ENCODE measurements around the gene C9orf43. TPM values are rescaled to one million over a fixed set of nuclear protein-coding genes. Genes with fewer than 3 reads are reported as not detected.

The C9orf43 gene
- total and polyA plus RNA-seq, 3 experiments from 2014 or later: 0.83 to 0.90 (median 0.84) TPM

- H3K4me1 ChIP-seq (ENCODE audit: insufficient read depth, low read length): no peaks in the 10 kb centered on the region
- ChIA-PET POLR2A (no interaction called here), CTCF (no interaction called here)
- no peaks in the 10 kb centered on the region for H3K27me3 Mint-ChIP-seq
- H3K27me3 ChIP-seq (ENCODE audit: insufficient read depth, low read length, poor library complexity, severe bottlenecking): no peaks in the 10 kb centered on the region
- H3K9me3 Mint-ChIP-seq: no peaks in the 10 kb centered on the region
- no peak overlapping the region for H3K4me3 ChIP-seq (ENCODE audit: low read length)
- H3K9me3 ChIP-seq (ENCODE audit: low read length): no peaks in the 10 kb centered on the region
- no peak overlapping the region for H3K27ac Mint-ChIP-seq
- H3K4me1 Mint-ChIP-seq: no peaks in the 10 kb centered on the region
- peaks cover 8 to 62% (median 12%) of the 10 kb centered on the region in 3 donors for H3K36me3 Mint-ChIP-seq
- H3K27ac ChIP-seq (ENCODE audit: low read depth, low read length): no peak overlapping the region
- H3K36me3 ChIP-seq (ENCODE audit: insufficient read depth, low read length): peaks cover 12% of the 10 kb centered on the region
- DNase-seq: no peak
- no peak overlapping the region for H3K4me3 Mint-ChIP-seq
Measured at GRCh38 chr9:113387560-113388230, 22.9 kb upstream of the C9orf43 start.

GRCh38 chr9:113388833-113389232, 21.7 kb upstream of the C9orf43 start:
- Mint-ChIP-seq H3K9me3 (no peaks in the 10 kb centered on the region), H3K4me3 (no peak overlapping the region), H3K4me1 (no peaks in the 10 kb centered on the region), H3K36me3 (peaks cover 8 to 68% (median 15%) of the 10 kb centered on the region in 3 donors), H3K27ac (no peak overlapping the region), H3K27me3 (no peaks in the 10 kb centered on the region)
- Histone ChIP-seq H3K4me3 (ENCODE audit: low read length) (no peak overlapping the region), H3K36me3 (ENCODE audit: insufficient read depth, low read length) (peaks cover 12% of the 10 kb centered on the region), H3K9me3 (ENCODE audit: low read length) (no peaks in the 10 kb centered on the region), H3K27ac (ENCODE audit: low read depth, low read length) (no peak overlapping the region), H3K4me1 (ENCODE audit: insufficient read depth, low read length) (no peaks in the 10 kb centered on the region), H3K27me3 (ENCODE audit: insufficient read depth, low read length, poor library complexity, severe bottlenecking) (no peaks in the 10 kb centered on the region)
- POLR2A ChIA-PET: no interaction called here
- CTCF ChIA-PET: no interaction called here
- DNase-seq: no peak

- Mint-ChIP-seq H3K27ac (no peak overlapping the region), H3K27me3 (no peaks in the 10 kb centered on the region), H3K36me3 (peaks cover 8 to 68% (median 15%) of the 10 kb centered on the region in 3 donors), H3K4me1 (no peaks in the 10 kb centered on the region), H3K9me3 (no peaks in the 10 kb centered on the region), H3K4me3 (no peak overlapping the region)
- H3K36me3 ChIP-seq (ENCODE audit: insufficient read depth, low read length): peaks cover 12% of the 10 kb centered on the region
- POLR2A ChIA-PET: no interaction called here
- H3K4me1 ChIP-seq (ENCODE audit: insufficient read depth, low read length): no peaks in the 10 kb centered on the region
- no peaks in the 10 kb centered on the region for H3K27me3 ChIP-seq (ENCODE audit: insufficient read depth, low read length, poor library complexity, severe bottlenecking)
- no peak for DNase-seq
- no peak overlapping the region for H3K27ac ChIP-seq (ENCODE audit: low read depth, low read length)
- CTCF ChIA-PET: no interaction called here
- no peaks in the 10 kb centered on the region for H3K9me3 ChIP-seq (ENCODE audit: low read length)
- H3K4me3 ChIP-seq (ENCODE audit: low read length): no peak overlapping the region
Measured at GRCh38 chr9:113389451-113389850, 21.1 kb upstream of the C9orf43 start.

- Mint-ChIP-seq H3K27me3 (no peaks in the 10 kb centered on the region), H3K9me3 (no peaks in the 10 kb centered on the region), H3K27ac (no peak overlapping the region), H3K4me1 (peaks cover 0 to 2% (median 0%) of the 10 kb centered on the region in 3 donors), H3K4me3 (no peak overlapping the region), H3K36me3 (peaks cover 8 to 75% (median 18%) of the 10 kb centered on the region in 3 donors)
- Histone ChIP-seq H3K9me3 (ENCODE audit: low read length) (no peaks in the 10 kb centered on the region), H3K4me1 (ENCODE audit: insufficient read depth, low read length) (no peaks in the 10 kb centered on the region), H3K27me3 (ENCODE audit: insufficient read depth, low read length, poor library complexity, severe bottlenecking) (no peaks in the 10 kb centered on the region), H3K27ac (ENCODE audit: low read depth, low read length) (no peak overlapping the region), H3K36me3 (ENCODE audit: insufficient read depth, low read length) (peaks cover 12% of the 10 kb centered on the region), H3K4me3 (ENCODE audit: low read length) (no peak overlapping the region)
- DNase-seq: no peak
- POLR2A ChIA-PET: no interaction called here
- CTCF ChIA-PET: interaction anchor here (1.0 to 2.1 kb wide), 2 partner anchors 9 to 11 kb away, joined by 4 to 9 read pairs; partner anchors contain the start of gene ALAD
Measured at GRCh38 chr9:113390192-113390960, 20.2 kb upstream of the C9orf43 start.

- ChIA-PET CTCF (interaction anchor here (2.1 kb wide), 1 partner anchor 9 kb away, joined by 9 read pairs; the partner anchor contains the start of gene ALAD), POLR2A (no interaction called here)
- peak overlapping the region in 1 of 8 donors; percentile 51 for H3K27ac Mint-ChIP-seq
- H3K9me3 Mint-ChIP-seq: no peaks in the 10 kb centered on the region
- DNase-seq: no peak
- Histone ChIP-seq H3K27me3 (ENCODE audit: insufficient read depth, low read length, poor library complexity, severe bottlenecking) (no peaks in the 10 kb centered on the region), H3K4me3 (ENCODE audit: low read length) (no peak overlapping the region), H3K9me3 (ENCODE audit: low read length) (no peaks in the 10 kb centered on the region), H3K36me3 (ENCODE audit: insufficient read depth, low read length) (peaks cover 12% of the 10 kb centered on the region), H3K4me1 (ENCODE audit: insufficient read depth, low read length) (no peaks in the 10 kb centered on the region), H3K27ac (ENCODE audit: low read depth, low read length) (no peak overlapping the region)
- H3K36me3 Mint-ChIP-seq: peaks cover 8 to 74% (median 18%) of the 10 kb centered on the region in 3 donors
- H3K4me1 Mint-ChIP-seq: peaks cover 0 to 4% (median 4%) of the 10 kb centered on the region in 3 donors
- H3K4me3 Mint-ChIP-seq: no peak overlapping the region
- H3K27me3 Mint-ChIP-seq: peaks cover 0 to 2% of the 10 kb centered on the region in 2 donors
Measured at GRCh38 chr9:113391917-113392316, 18.6 kb upstream of the C9orf43 start.

- CTCF ChIA-PET: no interaction called here
- Mint-ChIP-seq H3K27me3 (peaks cover 0 to 2% of the 10 kb centered on the region in 2 donors), H3K36me3 (peaks cover 8 to 60% (median 9%) of the 10 kb centered on the region in 3 donors), H3K27ac (peak overlapping the region in 1 of 8 donors; percentile 77), H3K4me1 (peaks cover 1 to 7% (median 4%) of the 10 kb centered on the region in 3 donors), H3K9me3 (no peaks in the 10 kb centered on the region), H3K4me3 (no peak overlapping the region)
- DNase-seq: no peak
- H3K4me3 ChIP-seq (ENCODE audit: low read length): no peak overlapping the region
- POLR2A ChIA-PET: no interaction called here
- H3K36me3 ChIP-seq (ENCODE audit: insufficient read depth, low read length): peaks cover 12% of the 10 kb centered on the region
- no peak overlapping the region for H3K27ac ChIP-seq (ENCODE audit: low read depth, low read length)
- H3K27me3 ChIP-seq (ENCODE audit: insufficient read depth, low read length, poor library complexity, severe bottlenecking): no peaks in the 10 kb centered on the region
- no peaks in the 10 kb centered on the region for H3K4me1 ChIP-seq (ENCODE audit: insufficient read depth, low read length)
- no peaks in the 10 kb centered on the region for H3K9me3 ChIP-seq (ENCODE audit: low read length)
Measured at GRCh38 chr9:113393281-113393680, 17.3 kb upstream of the C9orf43 start.

GRCh38 chr9:113395000-113395861, 15.3 kb upstream of the C9orf43 start:
- Mint-ChIP-seq H3K4me3 (peak overlapping the region in 1 of 7 donors; percentile 33), H3K36me3 (peaks cover 4 to 42% (median 6%) of the 10 kb centered on the region in 3 donors), H3K27ac (peak overlapping the region in 4 of 8 donors; percentile 19 to 53 (median 48)), H3K9me3 (no peaks in the 10 kb centered on the region), H3K27me3 (peaks cover 0 to 2% of the 10 kb centered on the region in 2 donors), H3K4me1 (peaks cover 11 to 24% (median 11%) of the 10 kb centered on the region in 3 donors)
- H3K27ac ChIP-seq (ENCODE audit: low read depth, low read length): no peak overlapping the region
- H3K4me3 ChIP-seq (ENCODE audit: low read length): no peak overlapping the region
- H3K36me3 ChIP-seq (ENCODE audit: insufficient read depth, low read length): peaks cover 12% of the 10 kb centered on the region
- CTCF ChIA-PET: no interaction called here
- H3K27me3 ChIP-seq (ENCODE audit: insufficient read depth, low read length, poor library complexity, severe bottlenecking): no peaks in the 10 kb centered on the region
- H3K4me1 ChIP-seq (ENCODE audit: insufficient read depth, low read length): peaks cover 8% of the 10 kb centered on the region
- POLR2A ChIA-PET: interaction anchor here (0.7 kb wide), 1 partner anchor 15 kb away, joined by 3 read pairs; the partner anchor contains the start of genes C9orf43 and POLE3
- no peaks in the 10 kb centered on the region for H3K9me3 ChIP-seq (ENCODE audit: low read length)
- DNase-seq: no peak

Measured in CD8-positive, alpha-beta memory T cell (primary cell).